GM18867 (cell line): ENCODE data around the gene RPRML.

Source experiments
- ATAC-seq: cut with Tn5 transposase; IDR thresholded peaks from one replicate; pipeline ENCODE4 v1.9.1; 2021; ENCODE audit warnings: mild to moderate bottlenecking, moderate library complexity; ENCODE audit not compliant: unreplicated experiment

Gene RPRML

DNA sequence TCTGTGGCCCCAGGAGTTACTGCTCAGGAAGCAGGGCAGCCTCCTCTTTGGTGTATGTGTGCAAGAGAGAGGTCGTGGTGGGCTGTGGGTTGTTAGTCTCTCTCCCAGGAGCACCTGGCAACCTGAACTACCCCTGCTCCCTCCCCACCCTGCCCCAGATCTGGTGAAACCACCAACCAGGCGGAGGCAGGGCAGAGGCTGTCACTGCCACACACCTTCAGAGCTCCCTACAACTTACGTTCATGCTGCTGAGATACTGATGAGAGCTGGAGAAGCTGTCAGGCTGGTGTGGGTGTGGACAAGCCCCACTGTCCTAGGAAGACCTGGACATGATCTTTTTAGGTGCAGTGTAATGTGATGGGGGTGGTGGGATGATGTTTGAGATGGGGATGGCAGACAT lies 31.8 kb downstream of the RPRML start:
- ATAC-seq, result no peak

DNA sequence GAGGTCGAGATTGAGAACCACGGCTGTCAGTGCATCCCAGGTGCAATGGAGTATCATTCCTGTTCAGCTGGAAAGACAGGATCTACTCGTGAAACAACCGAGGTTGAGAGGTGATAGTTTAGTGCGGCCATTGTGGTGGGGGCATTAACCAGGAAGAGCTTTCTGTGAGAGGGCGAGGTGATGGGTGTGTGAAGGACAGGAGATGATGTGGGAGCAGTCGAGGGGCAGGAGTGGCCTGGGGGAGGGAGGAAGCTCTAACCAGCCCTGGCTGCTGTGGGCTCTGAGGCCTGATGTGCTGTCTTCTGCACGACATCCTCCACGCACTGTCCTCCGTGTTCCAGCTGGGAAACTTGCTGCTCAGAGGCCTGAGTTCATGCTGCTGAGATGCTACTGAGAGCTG lies 34.1 kb downstream of the RPRML start:
- no peak for ATAC-seq

DNA sequence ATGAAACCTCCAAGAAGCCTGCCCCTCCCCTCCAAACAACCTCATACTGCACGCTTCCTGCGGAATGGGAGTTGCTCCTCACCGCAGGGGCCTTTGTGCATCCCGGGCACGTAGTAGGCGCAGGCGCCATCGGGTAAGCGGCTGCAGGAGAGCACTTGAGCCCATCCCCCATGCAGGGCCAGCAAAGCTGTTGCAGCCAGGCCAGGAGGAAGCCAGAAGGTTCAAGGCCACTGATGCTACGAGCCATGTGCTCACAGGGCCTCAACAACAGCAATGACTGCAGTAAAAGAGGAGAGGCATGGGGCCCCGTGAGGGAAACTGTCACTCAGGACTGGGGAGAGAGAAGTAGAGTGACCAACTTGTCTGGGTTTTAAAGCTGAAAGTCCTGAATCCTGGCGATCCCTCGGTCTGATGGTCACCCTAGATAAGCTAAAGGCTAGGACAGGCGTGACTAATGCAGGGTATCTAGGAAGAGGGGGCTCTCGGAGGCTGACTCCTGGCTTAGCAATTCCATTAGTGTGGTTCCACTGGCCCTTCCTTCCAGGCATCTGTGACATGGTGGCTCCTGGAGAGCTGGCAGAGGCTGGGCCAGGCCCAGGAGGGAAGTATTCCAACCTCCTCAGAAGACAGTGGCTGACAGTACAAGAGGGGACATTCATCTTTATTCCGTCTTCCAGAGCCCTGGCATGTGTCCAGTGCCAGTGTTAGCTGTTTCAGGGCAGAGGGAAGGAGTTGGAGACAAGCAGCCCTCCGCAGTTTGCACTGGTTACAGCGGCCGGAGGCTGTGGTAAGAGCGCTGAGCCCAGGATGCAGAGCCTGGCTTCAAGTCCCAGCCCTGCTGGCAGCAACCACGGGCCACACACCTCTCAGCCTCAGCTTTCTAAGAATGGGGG lies 35.3 kb downstream of the RPRML start:
- no peak for ATAC-seq

DNA sequence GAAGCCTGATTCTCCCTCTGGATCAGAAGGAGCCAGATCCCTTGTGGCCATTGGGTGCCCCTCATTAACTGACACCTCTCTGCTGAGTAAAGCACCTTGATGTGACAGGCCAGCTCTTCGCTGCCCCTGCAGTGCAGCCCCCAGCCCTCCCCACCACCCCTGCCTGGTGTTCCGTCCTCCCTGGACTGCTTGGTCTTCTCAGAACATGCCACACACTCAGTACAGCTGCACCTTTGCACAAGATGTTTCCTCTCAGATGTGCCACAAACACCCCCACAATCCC lies 35.9 kb downstream of the RPRML start:
- ATAC-seq, result no peak

- ATAC-seq, result no peak
These were observed 36.4 kb downstream of the RPRML start for GRCh38 chr17:46942441-46943217.

- peak; percentile 55 for ATAC-seq
These were observed 38.2 kb downstream of the RPRML start for GRCh38 chr17:46940692-46941404.

GRCh38 chr17:46935658-46936266 lies 43.3 kb downstream of the RPRML start:
- ATAC-seq, result no peak

DNA sequence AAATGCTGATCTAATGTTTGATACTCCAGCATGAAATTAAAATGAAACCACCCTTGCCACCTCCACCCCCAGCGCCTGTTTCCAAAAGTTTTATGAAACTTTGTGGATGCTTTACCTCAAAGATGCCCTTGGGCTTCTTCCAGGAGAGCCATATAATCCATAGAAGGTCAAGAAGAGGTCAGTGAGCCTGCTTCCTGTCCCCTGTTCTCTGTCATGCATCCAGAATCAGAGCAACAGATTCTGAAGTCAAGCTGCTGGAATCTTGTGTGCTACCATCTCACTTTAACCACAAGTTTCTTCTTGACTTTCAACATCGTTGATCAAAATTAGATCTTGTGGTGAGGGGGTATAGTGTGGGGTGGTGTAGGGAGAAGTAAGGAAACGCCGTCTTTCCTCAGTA lies 47.5 kb downstream of the RPRML start:
- no peak for ATAC-seq

GRCh38 chr17:46930051-46930450 lies 49.0 kb downstream of the RPRML start:
- ATAC-seq, result no peak

DNA sequence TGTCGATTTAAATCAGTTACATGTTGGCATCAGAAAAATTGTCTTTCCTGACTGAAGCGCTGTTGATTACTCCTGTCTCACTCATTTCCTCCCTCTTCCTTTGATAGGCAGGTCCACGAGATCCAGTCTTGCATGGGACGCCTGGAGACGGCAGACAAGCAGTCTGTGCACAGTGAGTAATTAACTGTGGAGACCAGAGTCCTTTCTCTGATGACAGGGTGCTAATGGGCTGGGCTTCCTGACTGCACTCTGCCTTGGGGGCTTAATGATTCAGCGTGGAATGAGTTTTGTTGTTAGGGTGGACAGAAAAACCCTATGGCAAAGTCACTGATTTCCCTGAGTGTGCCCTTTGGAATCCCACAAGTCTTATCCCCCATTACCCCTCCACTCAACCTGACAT lies 49.6 kb downstream of the RPRML start:
- no peak for ATAC-seq

DNA sequence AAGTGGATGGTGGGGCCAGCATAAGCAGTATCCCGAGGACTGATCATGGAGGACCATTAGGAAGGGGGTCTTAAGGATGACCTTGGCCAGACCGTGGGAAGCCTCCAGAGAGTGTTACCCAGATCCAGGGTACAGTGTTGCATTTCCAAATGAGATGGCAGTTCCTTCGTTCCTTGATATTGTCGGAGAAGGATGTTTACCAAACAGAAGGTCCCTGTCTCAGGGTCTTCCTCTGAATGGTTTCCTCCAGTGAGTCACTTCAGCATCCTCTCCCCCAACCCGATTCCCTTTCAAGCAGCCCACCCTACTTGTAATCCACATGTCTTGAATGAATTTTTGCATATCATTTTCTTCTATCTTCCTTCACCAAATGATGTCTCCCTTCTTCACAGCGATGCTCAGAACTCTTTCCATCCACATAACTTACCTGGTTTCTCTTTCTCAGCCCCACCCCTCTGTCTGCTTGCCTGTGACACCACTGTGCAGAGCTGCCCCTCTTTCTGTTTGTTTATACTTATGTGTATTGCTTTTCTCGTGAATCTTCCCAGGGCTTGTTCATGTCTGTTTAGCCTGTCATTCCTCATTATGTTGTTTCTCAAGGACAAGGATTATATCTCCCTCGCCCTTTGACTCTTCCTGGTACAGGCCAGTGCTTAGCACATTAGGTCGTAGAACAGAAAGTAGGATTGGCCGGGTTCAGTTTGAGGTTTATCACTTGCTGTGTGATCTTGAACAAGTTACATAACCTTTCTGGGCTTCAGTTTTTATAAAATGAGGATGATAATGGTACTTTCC lies 50.4 kb downstream of the RPRML start:
- ATAC-seq, result no peak
